ENCODE results near the gene SPIRE2.

DNA sequence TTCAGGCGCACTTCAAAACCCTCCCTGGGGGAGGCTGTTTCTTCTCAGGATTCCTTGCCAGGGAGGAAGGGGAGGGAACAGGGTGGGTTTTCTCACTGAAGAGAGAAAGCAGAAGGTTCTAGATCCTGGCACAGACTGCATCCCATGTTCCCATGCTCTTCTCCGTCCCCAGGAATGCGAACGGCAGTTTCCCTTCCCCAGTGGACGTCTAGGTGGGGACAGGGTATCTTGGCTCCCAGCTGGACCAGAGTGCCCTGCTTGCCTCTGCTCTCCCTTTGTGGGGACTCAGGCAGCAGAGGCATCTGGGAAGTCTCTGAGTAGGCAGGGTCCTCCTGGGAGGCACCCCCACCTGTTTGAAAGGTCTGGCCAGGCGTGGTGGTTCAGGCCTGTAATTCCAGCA lies 42.2 kb downstream of the SPIRE2 start:
- TF ChIP-seq, protein P1, sequence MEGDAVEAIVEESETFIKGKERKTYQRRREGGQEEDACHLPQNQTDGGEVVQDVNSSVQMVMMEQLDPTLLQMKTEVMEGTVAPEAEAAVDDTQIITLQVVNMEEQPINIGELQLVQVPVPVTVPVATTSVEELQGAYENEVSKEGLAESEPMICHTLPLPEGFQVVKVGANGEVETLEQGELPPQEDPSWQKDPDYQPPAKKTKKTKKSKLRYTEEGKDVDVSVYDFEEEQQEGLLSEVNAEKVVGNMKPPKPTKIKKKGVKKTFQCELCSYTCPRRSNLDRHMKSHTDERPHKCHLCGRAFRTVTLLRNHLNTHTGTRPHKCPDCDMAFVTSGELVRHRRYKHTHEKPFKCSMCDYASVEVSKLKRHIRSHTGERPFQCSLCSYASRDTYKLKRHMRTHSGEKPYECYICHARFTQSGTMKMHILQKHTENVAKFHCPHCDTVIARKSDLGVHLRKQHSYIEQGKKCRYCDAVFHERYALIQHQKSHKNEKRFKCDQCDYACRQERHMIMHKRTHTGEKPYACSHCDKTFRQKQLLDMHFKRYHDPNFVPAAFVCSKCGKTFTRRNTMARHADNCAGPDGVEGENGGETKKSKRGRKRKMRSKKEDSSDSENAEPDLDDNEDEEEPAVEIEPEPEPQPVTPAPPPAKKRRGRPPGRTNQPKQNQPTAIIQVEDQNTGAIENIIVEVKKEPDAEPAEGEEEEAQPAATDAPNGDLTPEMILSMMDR (IDR thresholded peaks at IDR 0.05; ENCODE audit: poor library complexity) = no peak
- no peak for TF ChIP-seq EZH2 (IDR thresholded peaks at IDR 0.05; ENCODE audit: borderline replicate concordance)

Measured in hepatocyte (in vitro differentiated cells).